Liver (tissue), 9 donors: ENCODE measurements around the gene TANGO6. TPM values are rescaled to one million over a fixed set of nuclear protein-coding genes. Genes with fewer than 3 reads are reported as not detected.

Experiments
- DNase-seq: peaks from one replicate; pipeline ENCODE4 v3.0.0-alpha.2; 2017; ENCODE audit warnings: low spot score
- H3K27ac ChIP-seq, 2 donors: one replicate each; pipeline ENCODE4 v1.7.0; 2013; ENCODE audit warnings: inconsistent platforms in 2 of 2, low read length in 2 of 2, control low read depth in 1 of 2, low read depth in 1 of 2, mild to moderate bottlenecking in 1 of 2
- H3K27me3 ChIP-seq, 4 donors: one replicate each; pipeline versions ENCODE4 v1.6.1 to v1.7.0; 2013; ENCODE audit warnings: low read length in 3 of 4, inconsistent platforms in 1 of 4, mild to moderate bottlenecking in 1 of 4, moderate library complexity in 1 of 4; ENCODE audit not compliant: control insufficient read depth in 4 of 4, insufficient read depth in 4 of 4
- H3K36me3 ChIP-seq, 4 donors: one replicate each; pipeline versions ENCODE4 v1.6.1 to v1.7.0; 2013; ENCODE audit warnings: low read length in 3 of 4, mild to moderate bottlenecking in 3 of 4, low read depth in 1 of 4, moderate library complexity in 1 of 4; ENCODE audit not compliant: control insufficient read depth in 4 of 4, insufficient read depth in 3 of 4
- H3K4me1 ChIP-seq, 4 donors: one replicate each; pipeline versions ENCODE4 v1.6.1 to v1.7.0; 2013; ENCODE audit warnings: low read length in 3 of 4, mild to moderate bottlenecking in 3 of 4, moderate library complexity in 1 of 4; ENCODE audit not compliant: control insufficient read depth in 4 of 4, insufficient read depth in 4 of 4
- H3K4me3 ChIP-seq, 3 donors: one replicate each; pipeline versions ENCODE4 v1.6.1 to v1.7.0; 2013; ENCODE audit warnings: low read length in 3 of 3, control low read depth in 1 of 3, low read depth in 1 of 3, mild to moderate bottlenecking in 1 of 3
- H3K9ac ChIP-seq, 2 donors: one replicate each; pipeline ENCODE4 v1.7.0; 2013; ENCODE audit warnings: low read length in 2 of 2, mild to moderate bottlenecking in 2 of 2, moderate library complexity in 2 of 2, control low read depth in 1 of 2, low read depth in 1 of 2
- H3K9me3 ChIP-seq, 4 donors: one replicate each; pipeline versions ENCODE4 v1.6.1 to v1.7.0; 2013; ENCODE audit warnings: low read length in 3 of 4; ENCODE audit not compliant: control insufficient read depth in 4 of 4
- EGR1 ChIP-seq, 2 donors: IDR thresholded peaks; 2 replicates each; pipeline ENCODE4 v1.6.1; 2016 to 2018; ENCODE audit warnings: antibody characterized with exemption in 2 of 2, low read depth in 2 of 2
- FOXA1 ChIP-seq: IDR thresholded peaks from 2 replicates; pipeline ENCODE4 v1.6.1; 2016; ENCODE audit warnings: antibody characterized with exemption
- GABPA ChIP-seq, 2 donors: IDR thresholded peaks in 1 of 2; conservative IDR thresholded peaks in 1 of 2; 2 replicates each; pipeline ENCODE4 v1.6.1; 2016; ENCODE audit warnings: antibody characterized with exemption in 2 of 2, mild to moderate bottlenecking in 1 of 2, moderate library complexity in 1 of 2
- HNF4A ChIP-seq, 2 donors: conservative IDR thresholded peaks; 2 replicates each; pipeline ENCODE4 v1.6.1; 2016; ENCODE audit warnings: antibody characterized with exemption in 2 of 2, mild to moderate bottlenecking in 2 of 2
- HNF4G ChIP-seq: IDR thresholded peaks from 2 replicates; pipeline ENCODE4 v1.6.1; 2016; ENCODE audit warnings: antibody characterized with exemption
- JUND ChIP-seq, 2 donors: IDR thresholded peaks; 2 replicates each; pipeline ENCODE4 v1.6.1; 2016; ENCODE audit warnings: antibody characterized with exemption in 2 of 2
- MAX ChIP-seq: IDR thresholded peaks from 2 replicates; pipeline ENCODE4 v1.6.1; 2016; ENCODE audit warnings: antibody characterized with exemption
- NR2F2 ChIP-seq: IDR thresholded peaks from 2 replicates; pipeline ENCODE4 v1.6.1; 2016; ENCODE audit warnings: antibody characterized with exemption
- RAD21 ChIP-seq, 2 donors: IDR thresholded peaks; 2 replicates each; pipeline ENCODE4 v1.6.1; 2016; ENCODE audit warnings: antibody characterized with exemption in 2 of 2, mild to moderate bottlenecking in 2 of 2
- SP1 ChIP-seq: IDR thresholded peaks from 2 replicates; pipeline ENCODE4 v1.6.1; 2018; ENCODE audit warnings: antibody characterized with exemption, mild to moderate bottlenecking
- WGBS: extraction: QIAGEN DNeasy Blood & Tissue Kit; methylation state at CpG from one replicate; pipeline ENCODE4 v1.1.7; 2013; 5-methylcytosine and 5-hydroxymethylcytosine counted together
- polyA plus RNA-seq, 2 donors: library from polyadenylated mRNA; stranded (reverse) in 1 of 2; unstranded in 1 of 2; fragments of 200-250 nt in 1 of 2; fragments of >200 nt in 1 of 2; fragmentation: Nextera tagmentation in 1 of 2; extraction: Ambion mirVana in 1 of 2; gene quantifications; one replicate each; pipeline versions ENCODE4 v1.2.1 to v1.2.3, GENCODE V29; 2013 to 2015
- total RNA-seq, 2 donors: library from RNA; depleted of rRNA; stranded (reverse); fragments of >200 nt; gene quantifications; one replicate each; pipeline ENCODE4 v1.2.3, GENCODE V29; 2014
- TF ChIP-seq, protein P1 (sequence below): IDR thresholded peaks from 2 replicates; pipeline ENCODE4 v1.6.1; 2016; ENCODE audit warnings: antibody characterized with exemption
- TF ChIP-seq, protein P2 (sequence below): IDR thresholded peaks from 2 replicates; pipeline ENCODE4 v1.6.1; 2016; ENCODE audit warnings: antibody characterized with exemption
- TF ChIP-seq, protein P3 (sequence below): fragments of 150-350 bp; IDR thresholded peaks from 2 replicates; pipeline ENCODE4 v1.5.1; 2017; ENCODE audit warnings: improper control_type of control experiment, low read depth, low read length; ENCODE audit not compliant: missing input control
- TF ChIP-seq, protein P4 (sequence below): IDR thresholded peaks from 2 replicates; pipeline ENCODE4 v1.6.1; 2016; ENCODE audit warnings: antibody characterized with exemption, mild to moderate bottlenecking
- donor health status: healthy.
- donor health status: healthy.
- donor health status: healthy.
- donor health status: healthy.
- donor health status: healthy.

The TANGO6 gene
- total and polyA plus RNA-seq, 4 donors = 6.8 to 40.6 (median 10.5) TPM

GRCh38 chr16:68954911-68955635, 111.7 kb downstream of the TANGO6 start:
- no peak overlapping the region for H3K27ac ChIP-seq
- H3K4me1 ChIP-seq = peaks cover 4 to 10% (median 7%) of the 10 kb centered on the region in 4 donors
- no peak overlapping the region for H3K9ac ChIP-seq
- H3K36me3 ChIP-seq = no peaks in the 10 kb centered on the region
- TF ChIP-seq EGR1 (IDR thresholded peaks at IDR 0.05; ENCODE audit: low read depth in 2 of 2) = no peak
- TF ChIP-seq HNF4A (conservative IDR thresholded peaks at IDR 0.05) = no peak
- TF ChIP-seq, protein P1, sequence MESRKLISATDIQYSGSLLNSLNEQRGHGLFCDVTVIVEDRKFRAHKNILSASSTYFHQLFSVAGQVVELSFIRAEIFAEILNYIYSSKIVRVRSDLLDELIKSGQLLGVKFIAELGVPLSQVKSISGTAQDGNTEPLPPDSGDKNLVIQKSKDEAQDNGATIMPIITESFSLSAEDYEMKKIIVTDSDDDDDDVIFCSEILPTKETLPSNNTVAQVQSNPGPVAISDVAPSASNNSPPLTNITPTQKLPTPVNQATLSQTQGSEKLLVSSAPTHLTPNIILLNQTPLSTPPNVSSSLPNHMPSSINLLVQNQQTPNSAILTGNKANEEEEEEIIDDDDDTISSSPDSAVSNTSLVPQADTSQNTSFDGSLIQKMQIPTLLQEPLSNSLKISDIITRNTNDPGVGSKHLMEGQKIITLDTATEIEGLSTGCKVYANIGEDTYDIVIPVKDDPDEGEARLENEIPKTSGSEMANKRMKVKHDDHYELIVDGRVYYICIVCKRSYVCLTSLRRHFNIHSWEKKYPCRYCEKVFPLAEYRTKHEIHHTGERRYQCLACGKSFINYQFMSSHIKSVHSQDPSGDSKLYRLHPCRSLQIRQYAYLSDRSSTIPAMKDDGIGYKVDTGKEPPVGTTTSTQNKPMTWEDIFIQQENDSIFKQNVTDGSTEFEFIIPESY = no peak
- TF ChIP-seq SP1 = no peak
- TF ChIP-seq MAX = no peak
- H3K27me3 ChIP-seq = no peaks in the 10 kb centered on the region
- no peak overlapping the region for H3K4me3 ChIP-seq
- no peak for DNase-seq
- H3K9me3 ChIP-seq = no peaks in the 10 kb centered on the region
- 75% methylated on average over 8 of the region's 8 CpGs for WGBS

GRCh38 chr16:68960910-68961309, 117.6 kb downstream of the TANGO6 start:
- Histone ChIP-seq H3K4me3 (no peak overlapping the region), H3K9me3 (no peaks in the 10 kb centered on the region), H3K27me3 (no peaks in the 10 kb centered on the region), H3K36me3 (peaks cover 0 to 2% (median 0%) of the 10 kb centered on the region in 4 donors), H3K27ac (no peak overlapping the region), H3K4me1 (peaks cover 4 to 14% (median 6%) of the 10 kb centered on the region in 4 donors), H3K9ac (no peak overlapping the region)
- TF ChIP-seq, protein P2, sequence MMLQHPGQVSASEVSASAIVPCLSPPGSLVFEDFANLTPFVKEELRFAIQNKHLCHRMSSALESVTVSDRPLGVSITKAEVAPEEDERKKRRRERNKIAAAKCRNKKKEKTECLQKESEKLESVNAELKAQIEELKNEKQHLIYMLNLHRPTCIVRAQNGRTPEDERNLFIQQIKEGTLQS = no peak
- no peak for TF ChIP-seq JUND (IDR thresholded peaks at IDR 0.05)
- WGBS = 88% methylated on average over 5 of the region's 5 CpGs
- DNase-seq = no peak

GRCh38 chr16:68961778-68962402, 118.6 kb downstream of the TANGO6 start:
- no peaks in the 10 kb centered on the region for H3K27me3 ChIP-seq
- peaks cover 4 to 14% (median 6%) of the 10 kb centered on the region in 4 donors for H3K4me1 ChIP-seq
- H3K27ac ChIP-seq = no peak overlapping the region
- no peak for DNase-seq
- H3K4me3 ChIP-seq = no peak overlapping the region
- no peak overlapping the region for H3K9ac ChIP-seq
- no peaks in the 10 kb centered on the region for H3K9me3 ChIP-seq
- WGBS = 87% methylated on average over 4 of the region's 4 CpGs
- peaks cover 0 to 2% (median 0%) of the 10 kb centered on the region in 4 donors for H3K36me3 ChIP-seq
- TF ChIP-seq, protein P3, sequence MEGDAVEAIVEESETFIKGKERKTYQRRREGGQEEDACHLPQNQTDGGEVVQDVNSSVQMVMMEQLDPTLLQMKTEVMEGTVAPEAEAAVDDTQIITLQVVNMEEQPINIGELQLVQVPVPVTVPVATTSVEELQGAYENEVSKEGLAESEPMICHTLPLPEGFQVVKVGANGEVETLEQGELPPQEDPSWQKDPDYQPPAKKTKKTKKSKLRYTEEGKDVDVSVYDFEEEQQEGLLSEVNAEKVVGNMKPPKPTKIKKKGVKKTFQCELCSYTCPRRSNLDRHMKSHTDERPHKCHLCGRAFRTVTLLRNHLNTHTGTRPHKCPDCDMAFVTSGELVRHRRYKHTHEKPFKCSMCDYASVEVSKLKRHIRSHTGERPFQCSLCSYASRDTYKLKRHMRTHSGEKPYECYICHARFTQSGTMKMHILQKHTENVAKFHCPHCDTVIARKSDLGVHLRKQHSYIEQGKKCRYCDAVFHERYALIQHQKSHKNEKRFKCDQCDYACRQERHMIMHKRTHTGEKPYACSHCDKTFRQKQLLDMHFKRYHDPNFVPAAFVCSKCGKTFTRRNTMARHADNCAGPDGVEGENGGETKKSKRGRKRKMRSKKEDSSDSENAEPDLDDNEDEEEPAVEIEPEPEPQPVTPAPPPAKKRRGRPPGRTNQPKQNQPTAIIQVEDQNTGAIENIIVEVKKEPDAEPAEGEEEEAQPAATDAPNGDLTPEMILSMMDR = no peak
- TF ChIP-seq FOXA1 = no peak
- no peak for TF ChIP-seq HNF4A (conservative IDR thresholded peaks at IDR 0.05)
- no peak for TF ChIP-seq MAX
- TF ChIP-seq, protein P1 = no peak
- TF ChIP-seq RAD21 (IDR thresholded peaks at IDR 0.05) = no peak
- no peak for TF ChIP-seq GABPA (IDR thresholded peaks at IDR 0.05 in 1 of 2, conservative IDR thresholded peaks at IDR 0.05 in 1 of 2)
- no peak for TF ChIP-seq JUND (IDR thresholded peaks at IDR 0.05)
- no peak for TF ChIP-seq HNF4G
- TF ChIP-seq, protein P4, sequence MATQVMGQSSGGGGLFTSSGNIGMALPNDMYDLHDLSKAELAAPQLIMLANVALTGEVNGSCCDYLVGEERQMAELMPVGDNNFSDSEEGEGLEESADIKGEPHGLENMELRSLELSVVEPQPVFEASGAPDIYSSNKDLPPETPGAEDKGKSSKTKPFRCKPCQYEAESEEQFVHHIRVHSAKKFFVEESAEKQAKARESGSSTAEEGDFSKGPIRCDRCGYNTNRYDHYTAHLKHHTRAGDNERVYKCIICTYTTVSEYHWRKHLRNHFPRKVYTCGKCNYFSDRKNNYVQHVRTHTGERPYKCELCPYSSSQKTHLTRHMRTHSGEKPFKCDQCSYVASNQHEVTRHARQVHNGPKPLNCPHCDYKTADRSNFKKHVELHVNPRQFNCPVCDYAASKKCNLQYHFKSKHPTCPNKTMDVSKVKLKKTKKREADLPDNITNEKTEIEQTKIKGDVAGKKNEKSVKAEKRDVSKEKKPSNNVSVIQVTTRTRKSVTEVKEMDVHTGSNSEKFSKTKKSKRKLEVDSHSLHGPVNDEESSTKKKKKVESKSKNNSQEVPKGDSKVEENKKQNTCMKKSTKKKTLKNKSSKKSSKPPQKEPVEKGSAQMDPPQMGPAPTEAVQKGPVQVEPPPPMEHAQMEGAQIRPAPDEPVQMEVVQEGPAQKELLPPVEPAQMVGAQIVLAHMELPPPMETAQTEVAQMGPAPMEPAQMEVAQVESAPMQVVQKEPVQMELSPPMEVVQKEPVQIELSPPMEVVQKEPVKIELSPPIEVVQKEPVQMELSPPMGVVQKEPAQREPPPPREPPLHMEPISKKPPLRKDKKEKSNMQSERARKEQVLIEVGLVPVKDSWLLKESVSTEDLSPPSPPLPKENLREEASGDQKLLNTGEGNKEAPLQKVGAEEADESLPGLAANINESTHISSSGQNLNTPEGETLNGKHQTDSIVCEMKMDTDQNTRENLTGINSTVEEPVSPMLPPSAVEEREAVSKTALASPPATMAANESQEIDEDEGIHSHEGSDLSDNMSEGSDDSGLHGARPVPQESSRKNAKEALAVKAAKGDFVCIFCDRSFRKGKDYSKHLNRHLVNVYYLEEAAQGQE = no peak
- no peak for TF ChIP-seq NR2F2
- TF ChIP-seq, protein P2 = no peak
- no peak for TF ChIP-seq EGR1 (IDR thresholded peaks at IDR 0.05; ENCODE audit: low read depth in 2 of 2)
